CD14-positive monocyte (primary cell): ENCODE data around the gene DCC. TPM values are rescaled to one million over a fixed set of nuclear protein-coding genes. Genes with fewer than 3 reads are reported as not detected.

Experiments used
- DNase-seq, 3 donors: peaks; one replicate each; pipeline ENCODE4 v3.0.0-alpha.2; 2011 to 2022
- H2AFZ ChIP-seq: 2 replicates; pipeline ENCODE4 v1.6.0; 2012; ENCODE audit warnings: mild to moderate bottlenecking, low read depth, low read length, inconsistent platforms; ENCODE audit not compliant: insufficient read depth, poor library complexity, severe bottlenecking
- H3K27ac ChIP-seq, 2 donors: 1 replicate in 1 of 2; 2 replicates in 1 of 2; pipeline ENCODE4 v1.5.1; 2012 to 2013; ENCODE audit warnings: low read length in 2 of 2, control low read depth in 1 of 2, inconsistent platforms in 1 of 2, low read depth in 1 of 2, mild to moderate bottlenecking in 1 of 2
- H3K27me3 ChIP-seq, 2 donors: one replicate each; pipeline versions ENCODE4 v1.6.0 to v1.6.1; 2011 to 2013; ENCODE audit warnings: low read length in 2 of 2; ENCODE audit not compliant: control insufficient read depth in 2 of 2, insufficient read depth in 2 of 2
- H3K36me3 ChIP-seq, 2 donors: replicated peaks in 1 of 2; 1 replicate in 1 of 2; 2 replicates in 1 of 2; pipeline versions ENCODE4 v1.5.1 to v1.6.1; 2012 to 2013; ENCODE audit warnings: low read length in 2 of 2, control low read depth in 1 of 2, inconsistent platforms in 1 of 2, mild to moderate bottlenecking in 1 of 2; ENCODE audit not compliant: insufficient read depth in 2 of 2, control insufficient read depth in 1 of 2
- H3K4me1 ChIP-seq, 2 donors: 1 replicate in 1 of 2; 2 replicates in 1 of 2; pipeline versions ENCODE4 v1.5.1 to v1.6.1; 2012 to 2013; ENCODE audit warnings: low read length in 2 of 2, control low read depth in 1 of 2, inconsistent platforms in 1 of 2, mild to moderate bottlenecking in 1 of 2, moderate library complexity in 1 of 2; ENCODE audit not compliant: insufficient read depth in 2 of 2, control insufficient read depth in 1 of 2
- H3K4me2 ChIP-seq: replicated peaks from 2 replicates; pipeline ENCODE3; 2012; ENCODE audit warnings: low read length, moderate library complexity, mild to moderate bottlenecking; ENCODE audit not compliant: poor library complexity, severe bottlenecking; ENCODE audit errors: extremely low read depth
- H3K4me3 ChIP-seq, 3 experiments: fragments of 200-600 bp in 1 of 3; sonication (generic) in 1 of 3; replicated peaks in 1 of 3; 1 replicate in 2 of 3; 2 replicates in 1 of 3; pipeline ENCODE4 v1.5.1; 2011 to 2013; ENCODE audit warnings: low read length in 3 of 3, mild to moderate bottlenecking in 3 of 3, control low read depth in 2 of 3, low read depth in 2 of 3, inconsistent platforms in 1 of 3, moderate library complexity in 1 of 3
- H3K79me2 ChIP-seq: 2 replicates; pipeline ENCODE4 v1.6.0; 2012; ENCODE audit warnings: mild to moderate bottlenecking, control low read depth, inconsistent platforms, low read length, moderate library complexity; ENCODE audit not compliant: insufficient read depth
- H3K9ac ChIP-seq: 2 replicates; pipeline ENCODE4 v1.6.0; 2017; ENCODE audit warnings: low read length, mild to moderate bottlenecking; ENCODE audit not compliant: insufficient read depth, poor library complexity, severe bottlenecking
- H3K9me3 ChIP-seq, 2 donors: replicated peaks in 1 of 2; 1 replicate in 1 of 2; 2 replicates in 1 of 2; pipeline versions ENCODE4 v1.5.1 to v1.6.1; 2012 to 2013; ENCODE audit warnings: low read length in 2 of 2, control low read depth in 1 of 2; ENCODE audit not compliant: control insufficient read depth in 1 of 2, insufficient read depth in 1 of 2
- H4K20me1 ChIP-seq: 2 replicates; pipeline ENCODE4 v1.6.0; 2012; ENCODE audit warnings: mild to moderate bottlenecking, low read length, control low read depth, moderate library complexity; ENCODE audit not compliant: insufficient read depth
- H3K27ac Mint-ChIP-seq, 7 donors: one replicate each; pipeline ENCODE4 v1.8.0; 2020; ENCODE audit warnings: mild to moderate bottlenecking in 7 of 7, mixed read lengths in 7 of 7, moderate library complexity in 6 of 7, inconsistent platforms in 2 of 7
- H3K27me3 Mint-ChIP-seq, 3 donors: one replicate each; pipeline ENCODE4 v1.8.0; 2021 to 2022; ENCODE audit warnings: low read depth in 3 of 3, mild to moderate bottlenecking in 3 of 3, mixed read lengths in 3 of 3, moderate library complexity in 3 of 3, inconsistent platforms in 1 of 3
- H3K36me3 Mint-ChIP-seq, 2 donors: one replicate each; pipeline ENCODE4 v1.8.0; 2020; ENCODE audit warnings: mixed read lengths in 2 of 2, inconsistent platforms in 1 of 2, mild to moderate bottlenecking in 1 of 2
- H3K4me1 Mint-ChIP-seq: one replicate; pipeline ENCODE4 v1.8.0; 2020; ENCODE audit warnings: mild to moderate bottlenecking, mixed read lengths
- H3K4me3 Mint-ChIP-seq, 2 donors: one replicate each; pipeline ENCODE4 v1.8.0; 2020; ENCODE audit warnings: mild to moderate bottlenecking in 2 of 2, mixed read lengths in 2 of 2, moderate library complexity in 1 of 2
- H3K9me3 Mint-ChIP-seq, 7 donors: one replicate each; pipeline ENCODE4 v1.8.0; 2020 to 2022; ENCODE audit warnings: mixed read lengths in 7 of 7, mild to moderate bottlenecking in 6 of 7, moderate library complexity in 6 of 7, inconsistent platforms in 2 of 7
- WGBS: methylation state at CpG from one replicate; pipeline ENCODE4 v1.1.5; 2013; ENCODE audit warnings: missing lambda C conversion rate; ENCODE audit not compliant: insufficient coverage; 5-methylcytosine and 5-hydroxymethylcytosine counted together
- intact Hi-C, 2 donors: fragments of 100-400 bp; cut with micrococcal nuclease; formaldehyde crosslinking; loops; one replicate each; pipeline versions ENCODE4 v1.15.0 to v1.15.1; 2023
- polyA plus RNA-seq, 3 donors: library from polyadenylated mRNA; depleted of rRNA in 1 of 3; unstranded in 2 of 3; stranded (reverse) in 1 of 3; fragments of 300-500 nt in 2 of 3; fragments of >200 nt in 1 of 3; fragmentation: Illumina TruSeq in 2 of 3; gene quantifications; 1 replicate in 2 of 3; 2 replicates in 1 of 3; pipeline ENCODE4 v1.2.3, GENCODE V29; 2012 to 2021
- TF ChIP-seq, protein P1 (sequence below): fragments of 200-600 bp; IDR thresholded peaks from one replicate; pipeline ENCODE4 v1.8.0; 2022; ENCODE audit warnings: antibody characterized with exemption, mild to moderate bottlenecking

The DCC gene
- polyA plus RNA-seq, 3 donors: not detected

DNA sequence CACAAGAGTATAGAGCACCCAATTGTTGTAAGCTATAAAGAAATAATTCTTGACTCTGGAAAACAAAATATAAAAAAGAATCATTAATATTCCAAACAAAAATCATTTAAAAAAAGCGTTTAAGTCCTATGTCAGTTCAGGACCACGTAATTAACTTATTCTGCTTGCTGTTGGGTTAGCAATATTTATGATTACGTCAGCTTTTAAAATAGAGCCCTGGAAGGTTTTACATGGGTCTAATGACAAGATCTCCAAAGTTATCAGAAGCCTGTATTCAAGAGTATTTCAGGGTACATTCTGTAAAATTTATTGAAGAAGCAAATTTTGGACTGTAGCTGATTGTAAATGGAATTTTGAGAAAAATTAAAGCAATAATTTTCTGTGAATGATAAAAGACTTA is 521.6 kb downstream of the DCC start:
- H3K4me3 ChIP-seq: no peak overlapping the region
- Mint-ChIP-seq H3K27ac (no peak overlapping the region), H3K9me3 (peaks cover 0 to 11% (median 2%) of the 10 kb centered on the region in 7 donors), H3K36me3 (no peaks in the 10 kb centered on the region), H3K4me1 (no peaks in the 10 kb centered on the region), H3K4me3 (no peak overlapping the region), H3K27me3 (no peaks in the 10 kb centered on the region)
- no peaks in the 10 kb centered on the region for H3K27me3 ChIP-seq
- H3K4me1 ChIP-seq: no peaks in the 10 kb centered on the region
- H2AFZ ChIP-seq: no peak overlapping the region
- intact Hi-C loops: no loop called here
- no peaks in the 10 kb centered on the region for H3K79me2 ChIP-seq
- H3K9ac ChIP-seq: no peak overlapping the region
- no CpG with 5 or more reads among the region's 3 CpGs for WGBS
- H4K20me1 ChIP-seq: no peaks in the 10 kb centered on the region
- H3K27ac ChIP-seq: no peak overlapping the region
- TF ChIP-seq, protein P1, sequence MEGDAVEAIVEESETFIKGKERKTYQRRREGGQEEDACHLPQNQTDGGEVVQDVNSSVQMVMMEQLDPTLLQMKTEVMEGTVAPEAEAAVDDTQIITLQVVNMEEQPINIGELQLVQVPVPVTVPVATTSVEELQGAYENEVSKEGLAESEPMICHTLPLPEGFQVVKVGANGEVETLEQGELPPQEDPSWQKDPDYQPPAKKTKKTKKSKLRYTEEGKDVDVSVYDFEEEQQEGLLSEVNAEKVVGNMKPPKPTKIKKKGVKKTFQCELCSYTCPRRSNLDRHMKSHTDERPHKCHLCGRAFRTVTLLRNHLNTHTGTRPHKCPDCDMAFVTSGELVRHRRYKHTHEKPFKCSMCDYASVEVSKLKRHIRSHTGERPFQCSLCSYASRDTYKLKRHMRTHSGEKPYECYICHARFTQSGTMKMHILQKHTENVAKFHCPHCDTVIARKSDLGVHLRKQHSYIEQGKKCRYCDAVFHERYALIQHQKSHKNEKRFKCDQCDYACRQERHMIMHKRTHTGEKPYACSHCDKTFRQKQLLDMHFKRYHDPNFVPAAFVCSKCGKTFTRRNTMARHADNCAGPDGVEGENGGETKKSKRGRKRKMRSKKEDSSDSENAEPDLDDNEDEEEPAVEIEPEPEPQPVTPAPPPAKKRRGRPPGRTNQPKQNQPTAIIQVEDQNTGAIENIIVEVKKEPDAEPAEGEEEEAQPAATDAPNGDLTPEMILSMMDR: no peak
- no peaks in the 10 kb centered on the region for H3K36me3 ChIP-seq
- DNase-seq: no peak
- H3K4me2 ChIP-seq: no peak overlapping the region
- peaks cover 3 to 9% of the 10 kb centered on the region in 2 donors for H3K9me3 ChIP-seq

DNA sequence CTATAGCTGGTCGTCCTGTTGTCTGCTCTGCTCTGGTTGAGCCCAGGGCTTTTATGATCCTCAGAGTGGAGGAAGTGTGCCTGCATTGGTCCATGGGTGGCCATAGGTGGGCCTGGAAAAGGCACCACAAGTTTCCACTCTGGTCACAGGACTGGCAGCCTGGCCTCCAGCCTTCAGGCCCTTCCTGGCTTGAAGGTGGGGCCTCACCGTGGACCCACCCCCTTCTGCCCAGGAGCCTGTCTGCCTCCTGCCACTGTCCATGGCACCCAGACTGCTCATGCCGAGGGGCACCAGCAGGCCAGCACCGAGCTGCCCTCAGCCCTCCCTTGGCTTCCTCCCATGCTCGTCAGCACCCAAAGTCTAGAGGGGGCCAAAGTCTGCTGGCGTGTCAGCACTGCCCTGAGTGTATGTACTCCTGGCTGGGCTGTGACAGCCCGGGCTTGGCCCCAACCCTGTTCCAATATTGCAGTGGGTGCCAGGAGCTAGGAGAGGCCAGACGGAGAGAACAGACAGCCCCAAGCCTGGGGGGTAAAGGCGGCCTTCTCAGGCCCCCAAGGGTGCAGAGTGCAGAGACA is 529.4 kb downstream of the DCC start:
- 86% methylated on average over 9 of the region's 9 CpGs for whole genome bisulfite sequencing
- H3K9me3 Mint-ChIP-seq: peaks cover 0 to 27% (median 9%) of the 10 kb centered on the region in 7 donors
- TF ChIP-seq, protein P1: no peak

More for the DNA sequence above, 529.4 kb downstream of the DCC start:
- H3K27ac ChIP-seq: no peak overlapping the region
- peaks cover 19 to 33% of the 10 kb centered on the region in 2 donors for H3K9me3 ChIP-seq
- no peaks in the 10 kb centered on the region for H3K4me1 ChIP-seq
- no peak for DNase-seq
- Mint-ChIP-seq H3K27me3 (peaks cover 0 to 2% (median 0%) of the 10 kb centered on the region in 3 donors), H3K4me1 (no peaks in the 10 kb centered on the region), H3K27ac (no peak overlapping the region), H3K36me3 (no peaks in the 10 kb centered on the region), H3K4me3 (no peak overlapping the region)
- no peaks in the 10 kb centered on the region for H4K20me1 ChIP-seq
- intact Hi-C loops: no loop called here
- H2AFZ ChIP-seq: no peak overlapping the region
- no peak overlapping the region for H3K4me3 ChIP-seq
- no peak overlapping the region for H3K4me2 ChIP-seq
- no peaks in the 10 kb centered on the region for H3K27me3 ChIP-seq
- no peaks in the 10 kb centered on the region for H3K36me3 ChIP-seq
- H3K9ac ChIP-seq: no peak overlapping the region
- H3K79me2 ChIP-seq: no peaks in the 10 kb centered on the region
